ENCODE data around the gene IL36B.

DNA sequence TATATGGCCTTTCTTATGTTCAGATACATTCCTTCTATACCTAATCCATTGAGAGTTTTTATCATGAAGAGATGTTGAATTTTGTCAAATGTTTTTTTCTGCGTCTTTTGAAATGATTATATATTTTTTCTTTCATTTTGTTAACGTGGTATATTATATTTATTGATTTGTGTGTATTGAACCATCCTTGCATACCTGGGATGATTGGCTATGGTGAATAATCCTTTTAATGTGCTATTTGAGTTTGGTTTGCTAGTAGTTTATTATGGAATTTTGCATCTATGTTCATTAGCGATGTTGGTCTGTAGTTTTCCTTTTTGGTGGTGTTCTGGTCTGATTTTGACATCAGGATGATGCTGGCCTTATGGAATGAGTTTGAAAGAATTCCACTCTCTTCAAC, 63.1 kb downstream of the IL36B start:
- TF ChIP-seq POLR2A (IDR thresholded peaks at IDR 0.05; ENCODE audit: low read depth, low read length) (no peak), TAF1 (IDR thresholded peaks at IDR 0.05; ENCODE audit: low read depth, low read length) (no peak), POLR2AphosphoS5 (IDR thresholded peaks at IDR 0.05; ENCODE audit: low read depth, low read length) (no peak), SPI1 (IDR thresholded peaks at IDR 0.05; ENCODE audit: low read depth, low read length) (no peak), POU2F2 (IDR thresholded peaks at IDR 0.05; ENCODE audit: low read depth, low read length) (no peak)
